ENCODE results near the gene PROX1.

Gene PROX1

DNA sequence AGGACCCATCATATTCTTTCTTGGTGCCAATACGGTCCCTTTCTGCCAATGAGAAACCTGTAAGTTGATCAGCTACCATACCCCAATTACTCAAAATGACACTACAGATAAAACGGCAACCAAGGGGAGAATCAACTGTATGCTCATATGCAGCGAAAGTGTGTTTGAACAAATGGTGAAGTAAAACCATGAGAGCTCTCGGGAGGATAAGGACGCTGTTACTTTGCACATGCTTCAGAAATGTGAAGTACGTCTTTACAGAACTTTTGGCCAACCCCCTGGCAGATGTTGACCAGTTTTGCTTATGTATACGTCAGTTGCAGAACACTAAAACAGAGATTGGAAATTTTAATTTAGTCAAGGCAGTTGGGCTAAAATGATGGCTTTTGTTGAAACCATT lies 79.6 kb downstream of the PROX1 start:
- TF ChIP-seq, protein P1, sequence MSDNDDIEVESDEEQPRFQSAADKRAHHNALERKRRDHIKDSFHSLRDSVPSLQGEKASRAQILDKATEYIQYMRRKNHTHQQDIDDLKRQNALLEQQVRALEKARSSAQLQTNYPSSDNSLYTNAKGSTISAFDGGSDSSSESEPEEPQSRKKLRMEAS (IDR thresholded peaks at IDR 0.05) = no peak
- TF ChIP-seq TEAD4 (IDR thresholded peaks at IDR 0.05) (no peak), ZBTB7A (IDR thresholded peaks at IDR 0.05; ENCODE audit: low read depth) (no peak), CEBPB (IDR thresholded peaks at IDR 0.05) (no peak), EGR1 (IDR thresholded peaks at IDR 0.05) (no peak), CREB1 (IDR thresholded peaks at IDR 0.05; ENCODE audit: low read depth) (no peak), TAF1 (IDR thresholded peaks at IDR 0.05; ENCODE audit: low read depth) (no peak), RAD21 (IDR thresholded peaks at IDR 0.05; ENCODE audit: low read depth) (no peak), TCF12 (IDR thresholded peaks at IDR 0.05; ENCODE audit: low read depth) (no peak), FOXM1 (IDR thresholded peaks at IDR 0.05; ENCODE audit: borderline replicate concordance, low read depth) (no peak), NFIC (IDR thresholded peaks at IDR 0.05) (no peak)
- TF ChIP-seq, protein P2, sequence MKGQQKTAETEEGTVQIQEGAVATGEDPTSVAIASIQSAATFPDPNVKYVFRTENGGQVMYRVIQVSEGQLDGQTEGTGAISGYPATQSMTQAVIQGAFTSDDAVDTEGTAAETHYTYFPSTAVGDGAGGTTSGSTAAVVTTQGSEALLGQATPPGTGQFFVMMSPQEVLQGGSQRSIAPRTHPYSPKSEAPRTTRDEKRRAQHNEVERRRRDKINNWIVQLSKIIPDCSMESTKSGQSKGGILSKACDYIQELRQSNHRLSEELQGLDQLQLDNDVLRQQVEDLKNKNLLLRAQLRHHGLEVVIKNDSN (IDR thresholded peaks at IDR 0.05) = no peak

DNA sequence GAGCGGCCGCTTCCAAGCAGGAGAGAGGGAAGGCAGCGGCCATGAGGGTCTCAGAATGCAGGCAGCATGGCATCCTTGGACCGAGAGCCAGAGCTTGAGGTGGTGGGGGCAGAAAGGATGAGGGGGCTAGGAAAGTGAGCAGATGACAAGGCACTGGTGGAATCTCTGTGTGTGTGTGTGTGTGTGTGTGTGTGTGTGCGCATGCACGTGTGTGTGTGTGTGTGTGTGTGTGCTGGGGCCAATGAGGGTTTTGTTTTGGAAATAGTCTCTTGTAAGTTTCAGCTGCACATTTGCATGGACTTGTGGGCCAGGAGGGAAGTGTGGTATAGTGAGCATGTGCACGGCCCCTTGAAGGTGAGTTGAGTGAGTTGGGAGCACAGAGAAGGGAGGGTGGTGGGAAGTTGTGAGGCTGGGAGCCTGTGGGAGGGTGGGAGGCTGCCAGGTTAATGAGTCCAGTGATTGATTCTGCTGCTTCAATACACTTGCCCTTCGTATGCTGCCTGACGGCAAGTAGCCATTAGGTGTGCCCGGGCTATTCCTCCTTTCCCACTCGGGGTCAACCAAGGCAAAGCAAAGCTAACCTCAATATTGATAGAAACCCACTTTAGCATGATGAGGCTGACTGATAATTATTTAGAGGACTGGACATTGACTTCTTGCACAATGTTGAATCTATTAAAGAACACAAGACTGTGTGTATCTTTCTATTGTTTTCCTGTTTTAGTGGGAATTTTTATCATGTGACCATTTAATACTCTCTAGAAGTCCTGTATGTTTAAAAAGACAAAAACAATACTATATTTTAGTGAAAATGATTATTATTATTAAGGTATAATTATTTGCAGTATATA lies 80.3 kb downstream of the PROX1 start:
- TF ChIP-seq FOXM1 (IDR thresholded peaks at IDR 0.05; ENCODE audit: borderline replicate concordance, low read depth) = no peak

DNA sequence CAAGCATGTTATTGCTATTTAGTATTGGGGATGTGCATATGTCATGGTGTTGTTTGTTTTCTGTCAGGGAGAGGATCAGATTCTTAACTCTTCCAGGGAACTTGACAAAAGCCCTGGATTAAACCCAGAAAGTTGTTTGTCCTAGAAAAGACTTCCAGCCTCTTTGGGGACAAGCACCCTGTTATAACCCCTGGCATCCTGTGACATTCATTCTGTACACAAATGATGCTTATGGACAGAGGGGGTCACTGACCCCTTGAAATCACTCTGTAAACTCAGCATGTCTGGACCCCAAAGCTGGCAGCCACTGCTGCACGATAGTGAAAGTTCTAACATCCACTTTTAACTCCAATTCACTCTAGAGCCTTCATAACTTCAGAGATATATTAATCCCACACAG lies 81.2 kb downstream of the PROX1 start:
- TF ChIP-seq ZBTB7A (IDR thresholded peaks at IDR 0.05; ENCODE audit: low read depth) (no peak), TEAD4 (IDR thresholded peaks at IDR 0.05) (no peak), YY1 (IDR thresholded peaks at IDR 0.05; ENCODE audit: low read depth) (no peak), TAF1 (IDR thresholded peaks at IDR 0.05; ENCODE audit: low read depth) (no peak), CEBPB (IDR thresholded peaks at IDR 0.05) (no peak), FOXM1 (IDR thresholded peaks at IDR 0.05; ENCODE audit: borderline replicate concordance, low read depth) (no peak), CREB1 (IDR thresholded peaks at IDR 0.05; ENCODE audit: low read depth) (no peak), EP300 (IDR thresholded peaks at IDR 0.05; ENCODE audit: borderline replicate concordance) (no peak)
- TF ChIP-seq, protein P3, sequence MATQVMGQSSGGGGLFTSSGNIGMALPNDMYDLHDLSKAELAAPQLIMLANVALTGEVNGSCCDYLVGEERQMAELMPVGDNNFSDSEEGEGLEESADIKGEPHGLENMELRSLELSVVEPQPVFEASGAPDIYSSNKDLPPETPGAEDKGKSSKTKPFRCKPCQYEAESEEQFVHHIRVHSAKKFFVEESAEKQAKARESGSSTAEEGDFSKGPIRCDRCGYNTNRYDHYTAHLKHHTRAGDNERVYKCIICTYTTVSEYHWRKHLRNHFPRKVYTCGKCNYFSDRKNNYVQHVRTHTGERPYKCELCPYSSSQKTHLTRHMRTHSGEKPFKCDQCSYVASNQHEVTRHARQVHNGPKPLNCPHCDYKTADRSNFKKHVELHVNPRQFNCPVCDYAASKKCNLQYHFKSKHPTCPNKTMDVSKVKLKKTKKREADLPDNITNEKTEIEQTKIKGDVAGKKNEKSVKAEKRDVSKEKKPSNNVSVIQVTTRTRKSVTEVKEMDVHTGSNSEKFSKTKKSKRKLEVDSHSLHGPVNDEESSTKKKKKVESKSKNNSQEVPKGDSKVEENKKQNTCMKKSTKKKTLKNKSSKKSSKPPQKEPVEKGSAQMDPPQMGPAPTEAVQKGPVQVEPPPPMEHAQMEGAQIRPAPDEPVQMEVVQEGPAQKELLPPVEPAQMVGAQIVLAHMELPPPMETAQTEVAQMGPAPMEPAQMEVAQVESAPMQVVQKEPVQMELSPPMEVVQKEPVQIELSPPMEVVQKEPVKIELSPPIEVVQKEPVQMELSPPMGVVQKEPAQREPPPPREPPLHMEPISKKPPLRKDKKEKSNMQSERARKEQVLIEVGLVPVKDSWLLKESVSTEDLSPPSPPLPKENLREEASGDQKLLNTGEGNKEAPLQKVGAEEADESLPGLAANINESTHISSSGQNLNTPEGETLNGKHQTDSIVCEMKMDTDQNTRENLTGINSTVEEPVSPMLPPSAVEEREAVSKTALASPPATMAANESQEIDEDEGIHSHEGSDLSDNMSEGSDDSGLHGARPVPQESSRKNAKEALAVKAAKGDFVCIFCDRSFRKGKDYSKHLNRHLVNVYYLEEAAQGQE (IDR thresholded peaks at IDR 0.05; ENCODE audit: low read depth) = no peak

DNA sequence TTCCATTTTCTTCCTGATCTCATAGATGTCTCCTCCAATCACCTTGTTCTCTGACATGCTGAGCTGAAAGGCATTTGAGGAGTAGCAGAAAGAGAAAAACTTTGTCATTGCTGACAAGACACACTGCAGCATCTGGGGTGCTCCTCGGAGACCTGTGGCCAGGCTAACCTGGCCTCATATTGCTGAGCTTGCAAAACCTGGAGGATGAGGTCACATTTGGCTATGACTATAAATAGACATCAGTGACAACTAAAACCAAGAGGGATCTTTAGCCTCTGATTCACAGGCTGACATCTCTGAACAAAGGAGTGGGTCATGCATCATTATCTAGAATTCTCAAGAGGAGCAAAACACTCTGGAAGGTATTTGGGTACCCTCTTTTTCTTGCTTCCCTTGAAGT lies 83.7 kb downstream of the PROX1 start:
- TF ChIP-seq EP300 (IDR thresholded peaks at IDR 0.05; ENCODE audit: borderline replicate concordance) = no peak
- no peak for TF ChIP-seq RAD21 (IDR thresholded peaks at IDR 0.05; ENCODE audit: low read depth)
- TF ChIP-seq CEBPB (IDR thresholded peaks at IDR 0.05) = no peak
- TF ChIP-seq TAF1 (IDR thresholded peaks at IDR 0.05; ENCODE audit: low read depth) = no peak
- TF ChIP-seq YY1 (IDR thresholded peaks at IDR 0.05; ENCODE audit: low read depth) = no peak

DNA sequence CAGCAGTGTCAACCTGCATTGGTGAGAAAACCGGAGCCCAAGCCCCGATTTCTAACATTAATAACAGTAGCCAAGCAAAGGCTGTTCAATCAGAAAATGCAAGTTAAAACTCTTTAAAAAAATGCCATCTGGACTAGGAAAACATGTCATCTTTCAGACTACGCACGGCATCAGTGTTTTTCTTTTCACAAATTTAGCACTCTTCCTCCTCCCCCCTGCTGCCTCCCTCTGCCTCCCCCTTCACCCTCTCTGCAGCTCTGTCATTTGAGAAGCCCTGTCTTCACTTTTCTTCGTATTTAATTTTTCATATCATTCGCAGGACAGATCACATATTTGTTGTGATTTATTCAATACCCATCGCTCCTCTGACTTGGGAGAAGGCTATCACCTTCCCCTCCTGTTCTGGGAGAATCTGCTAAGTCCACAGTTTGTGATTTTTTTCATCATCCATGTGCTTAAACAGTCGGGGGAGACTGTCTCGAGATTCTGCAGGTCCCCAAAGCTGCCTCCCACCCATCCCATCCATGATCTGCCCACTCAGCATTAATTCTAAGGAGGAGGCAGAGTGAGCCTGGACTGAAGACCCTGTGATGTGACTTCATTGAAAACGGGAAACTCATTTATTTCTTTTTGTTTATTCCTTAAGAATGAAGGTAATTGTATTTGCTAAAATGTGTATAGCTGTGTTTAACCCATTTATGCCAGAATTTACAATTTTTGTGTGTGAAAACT lies 84.8 kb downstream of the PROX1 start:
- TF ChIP-seq, protein P1 (IDR thresholded peaks at IDR 0.05) = no peak
- TF ChIP-seq CREB1 (IDR thresholded peaks at IDR 0.05; ENCODE audit: low read depth) = no peak
- no peak for TF ChIP-seq FOXM1 (IDR thresholded peaks at IDR 0.05; ENCODE audit: borderline replicate concordance, low read depth)
- TF ChIP-seq TEAD4 (IDR thresholded peaks at IDR 0.05) = no peak
- TF ChIP-seq NFIC (IDR thresholded peaks at IDR 0.05) = no peak
- TF ChIP-seq, protein P3 (IDR thresholded peaks at IDR 0.05; ENCODE audit: low read depth) = no peak
- TF ChIP-seq, protein P2 (IDR thresholded peaks at IDR 0.05) = no peak
- no peak for TF ChIP-seq EP300 (IDR thresholded peaks at IDR 0.05; ENCODE audit: borderline replicate concordance)
- no peak for TF ChIP-seq RAD21 (IDR thresholded peaks at IDR 0.05; ENCODE audit: low read depth)
- TF ChIP-seq YY1 (IDR thresholded peaks at IDR 0.05; ENCODE audit: low read depth) = no peak
- TF ChIP-seq EGR1 (IDR thresholded peaks at IDR 0.05) = no peak
- TF ChIP-seq TAF1 (IDR thresholded peaks at IDR 0.05; ENCODE audit: low read depth) = no peak
- TF ChIP-seq TCF12 (IDR thresholded peaks at IDR 0.05; ENCODE audit: low read depth) = no peak
- TF ChIP-seq CEBPB (IDR thresholded peaks at IDR 0.05) = no peak
